Panc1 (cell line): ENCODE results near the gene GRPEL2.

Experiments
- SIN3A ChIP-seq: IDR thresholded peaks from 2 replicates; pipeline ENCODE4 v1.6.1; 2012; ENCODE audit warnings: low read depth, mild to moderate bottlenecking, low read length, moderate library complexity, borderline replicate concordance; ENCODE audit not compliant: insufficient read depth
- TF ChIP-seq, protein P1 (sequence below): fragments of 450-650 bp; IDR thresholded peaks from 2 replicates; pipeline ENCODE4 v1.5.1; 2017; ENCODE audit warnings: mild to moderate bottlenecking

GRCh38 chr5:149300441-149300840, 44.9 kb upstream of the GRPEL2 start:
- TF ChIP-seq SIN3A = no peak
- TF ChIP-seq, protein P1, sequence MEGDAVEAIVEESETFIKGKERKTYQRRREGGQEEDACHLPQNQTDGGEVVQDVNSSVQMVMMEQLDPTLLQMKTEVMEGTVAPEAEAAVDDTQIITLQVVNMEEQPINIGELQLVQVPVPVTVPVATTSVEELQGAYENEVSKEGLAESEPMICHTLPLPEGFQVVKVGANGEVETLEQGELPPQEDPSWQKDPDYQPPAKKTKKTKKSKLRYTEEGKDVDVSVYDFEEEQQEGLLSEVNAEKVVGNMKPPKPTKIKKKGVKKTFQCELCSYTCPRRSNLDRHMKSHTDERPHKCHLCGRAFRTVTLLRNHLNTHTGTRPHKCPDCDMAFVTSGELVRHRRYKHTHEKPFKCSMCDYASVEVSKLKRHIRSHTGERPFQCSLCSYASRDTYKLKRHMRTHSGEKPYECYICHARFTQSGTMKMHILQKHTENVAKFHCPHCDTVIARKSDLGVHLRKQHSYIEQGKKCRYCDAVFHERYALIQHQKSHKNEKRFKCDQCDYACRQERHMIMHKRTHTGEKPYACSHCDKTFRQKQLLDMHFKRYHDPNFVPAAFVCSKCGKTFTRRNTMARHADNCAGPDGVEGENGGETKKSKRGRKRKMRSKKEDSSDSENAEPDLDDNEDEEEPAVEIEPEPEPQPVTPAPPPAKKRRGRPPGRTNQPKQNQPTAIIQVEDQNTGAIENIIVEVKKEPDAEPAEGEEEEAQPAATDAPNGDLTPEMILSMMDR = no peak
